SK-N-SH (cell line): ENCODE measurements around the gene IL17RC. TPM values are rescaled to one million over a fixed set of nuclear protein-coding genes. Genes with fewer than 3 reads are reported as not detected.
A peak's percentile ranks its signal among the peaks of the same experiment; 100 is the strongest.

Experiments used
- CTCF ChIA-PET: fragments of 300-600, 350-600 bp; formaldehyde crosslinking; extraction: SDS; loops from one replicate; lab custom pipeline; 2021; lab: Yijun Ruan, JAX
- POLR2A ChIA-PET: fragments of 350-600 bp; sonication (Branson Sonifier 250); formaldehyde crosslinking; extraction: SDS; loops from one replicate; lab custom pipeline; 2020; ENCODE audit warnings: antibody characterized with exemption, inconsistent platforms; lab: Yijun Ruan, JAX
- DNase-seq: peaks from one replicate; pipeline ENCODE4 v3.0.0; 2012
- H2AFZ ChIP-seq: fragments of 200-600 bp; sonication (generic); 2 replicates; pipeline ENCODE4 v1.8.1; 2016; ENCODE audit warnings: antibody characterized with exemption, mild to moderate bottlenecking, low read depth
- H3F3A ChIP-seq: fragments of 200-600 bp; sonication (generic); replicated peaks from 2 replicates; pipeline ENCODE3; 2016; ENCODE audit warnings: antibody characterized with exemption, mild to moderate bottlenecking; ENCODE audit not compliant: insufficient read depth
- H3K27ac ChIP-seq, 2 experiments: fragments of 200-500 bp in 1 of 2; fragments of 200-600 bp in 1 of 2; sonication (Bioruptor generic) in 1 of 2; sonication (generic), shearing (Covaris generic) in 1 of 2; 2 replicates each; pipeline versions ENCODE4 v1.5.1 to v1.6.1; 2014 to 2016; ENCODE audit warnings: low read depth in 2 of 2, inconsistent platforms in 1 of 2, low read length in 1 of 2, mild to moderate bottlenecking in 1 of 2, mixed read lengths in 1 of 2
- H3K27me3 ChIP-seq: fragments of 200-600 bp; sonication (generic), shearing (Covaris generic); 2 replicates; pipeline ENCODE4 v1.6.1; 2016; ENCODE audit warnings: mixed run types; ENCODE audit not compliant: insufficient read depth
- H3K36me3 ChIP-seq, 2 experiments: fragments of 200-500 bp in 1 of 2; fragments of 200-600 bp in 1 of 2; sonication (Bioruptor generic) in 1 of 2; sonication (generic) in 1 of 2; replicated peaks in 1 of 2; 2 replicates each; pipeline versions ENCODE3 to v1.5.1; 2014 to 2016; ENCODE audit warnings: low read length in 1 of 2, mild to moderate bottlenecking in 1 of 2; ENCODE audit not compliant: insufficient read depth in 2 of 2, control insufficient read depth in 1 of 2
- H3K4me1 ChIP-seq, 2 experiments: fragments of 200-500 bp in 1 of 2; fragments of 200-600 bp in 1 of 2; sonication (Bioruptor generic) in 1 of 2; sonication (generic), shearing (Covaris generic) in 1 of 2; 2 replicates each; pipeline versions ENCODE4 v1.5.1 to v1.6.1; 2014 to 2016; ENCODE audit warnings: low read depth in 1 of 2, low read length in 1 of 2, mixed run types in 1 of 2; ENCODE audit not compliant: insufficient read depth in 2 of 2, control insufficient read depth in 1 of 2
- H3K4me2 ChIP-seq: fragments of 200-600 bp; sonication (generic), shearing (Covaris generic); 2 replicates; pipeline ENCODE4 v1.6.1; 2017; ENCODE audit warnings: mixed run types
- H3K4me3 ChIP-seq, 2 experiments: fragments of 200-500 bp in 1 of 2; fragments of 200-600 bp in 1 of 2; sonication (Bioruptor generic) in 1 of 2; sonication (generic), shearing (Covaris generic) in 1 of 2; 2 replicates each; pipeline versions ENCODE4 v1.5.1 to v1.8.1; 2014 to 2016; ENCODE audit warnings: low read depth in 2 of 2, inconsistent platforms in 1 of 2, low read length in 1 of 2, mild to moderate bottlenecking in 1 of 2, mixed read lengths in 1 of 2, moderate library complexity in 1 of 2
- H3K79me2 ChIP-seq: fragments of 200-600 bp; sonication (generic); 2 replicates; pipeline ENCODE4 v1.8.1; 2017; ENCODE audit warnings: mild to moderate bottlenecking; ENCODE audit not compliant: insufficient read depth
- H3K9ac ChIP-seq: fragments of 200-600 bp; sonication (generic); 2 replicates; pipeline ENCODE4 v1.6.1; 2017; ENCODE audit warnings: mixed run types
- H3K9me2 ChIP-seq: fragments of 200-600 bp; sonication (generic); 2 replicates; pipeline ENCODE4 v1.6.1; 2017; ENCODE audit warnings: mixed run types
- H3K9me3 ChIP-seq: fragments of 200-600 bp; sonication (generic); 2 replicates; pipeline ENCODE4 v1.6.1; 2017; ENCODE audit warnings: mixed run types, mild to moderate bottlenecking, moderate library complexity
- H4K20me1 ChIP-seq: fragments of 200-600 bp; sonication (generic); 2 replicates; pipeline ENCODE4 v1.6.1; 2017; ENCODE audit warnings: mild to moderate bottlenecking, mixed run types; ENCODE audit not compliant: insufficient read depth
- ELF1 ChIP-seq: IDR thresholded peaks from 2 replicates; pipeline ENCODE4 v1.4.0; 2012
- FOXM1 ChIP-seq: IDR thresholded peaks from 2 replicates; pipeline ENCODE4 v1.4.0; 2012; ENCODE audit warnings: low read depth, mild to moderate bottlenecking
- GABPA ChIP-seq: IDR thresholded peaks from 2 replicates; pipeline ENCODE4 v1.4.0; 2012; ENCODE audit warnings: low read depth, mild to moderate bottlenecking
- JUND ChIP-seq: IDR thresholded peaks from 2 replicates; pipeline ENCODE4 v1.4.0; 2012
- NRF1 ChIP-seq: IDR thresholded peaks from 2 replicates; pipeline ENCODE4 v1.6.1; 2012; ENCODE audit warnings: low read depth, mild to moderate bottlenecking, low read length
- POLR2AphosphoS5 ChIP-seq: IDR thresholded peaks from 2 replicates; pipeline ENCODE4 v1.6.1; 2012; ENCODE audit warnings: low read depth, low read length
- RAD21 ChIP-seq: IDR thresholded peaks from 2 replicates; pipeline ENCODE4 v1.6.1; 2012; ENCODE audit warnings: mild to moderate bottlenecking, low read length
- RCOR1 ChIP-seq: fragments of 150-350 bp; IDR thresholded peaks from 2 replicates; pipeline ENCODE4 v1.6.1; 2017; ENCODE audit warnings: antibody characterized with exemption, low read length
- REST ChIP-seq: IDR thresholded peaks from 2 replicates; pipeline ENCODE4 v1.6.1; 2012; ENCODE audit warnings: mild to moderate bottlenecking, low read depth, low read length, moderate library complexity
- SMC3 ChIP-seq: IDR thresholded peaks from 2 replicates; pipeline ENCODE4 v1.6.1; 2012; ENCODE audit warnings: low read depth, low read length, improper control_type of control experiment
- YY1 ChIP-seq: IDR thresholded peaks from 2 replicates; pipeline ENCODE4 v1.4.0; 2012; ENCODE audit warnings: low read depth, mild to moderate bottlenecking
- WGBS: methylation state at CpG from one replicate; pipeline ENCODE4 v1.1.6; 2017; ENCODE audit warnings: low lambda C conversion rate; 5-methylcytosine and 5-hydroxymethylcytosine counted together
- polyA plus RNA-seq, 3 experiments: library from polyadenylated mRNA; depleted of rRNA; stranded (reverse); fragments of >200 nt; gene quantifications; 2 replicates each; pipeline ENCODE4 v1.2.3, GENCODE V29; 2012
- TF ChIP-seq, protein P1 (sequence below): IDR thresholded peaks from 2 replicates; pipeline ENCODE4; 2012
- TF ChIP-seq, protein P2 (sequence below): IDR thresholded peaks from 2 replicates; pipeline ENCODE4 v1.4.0; 2012; ENCODE audit warnings: low read depth, borderline replicate concordance

IL17RC gene
- polyA plus RNA-seq, 1 of the 3 experiments (the other 2 are of a cell fraction) = 17.3 TPM

GRCh38 chr3:9916346-9916733 lies 558 bp upstream of the IL17RC start:
- 77% methylated on average over 7 of the region's 7 CpGs for WGBS

DNA sequence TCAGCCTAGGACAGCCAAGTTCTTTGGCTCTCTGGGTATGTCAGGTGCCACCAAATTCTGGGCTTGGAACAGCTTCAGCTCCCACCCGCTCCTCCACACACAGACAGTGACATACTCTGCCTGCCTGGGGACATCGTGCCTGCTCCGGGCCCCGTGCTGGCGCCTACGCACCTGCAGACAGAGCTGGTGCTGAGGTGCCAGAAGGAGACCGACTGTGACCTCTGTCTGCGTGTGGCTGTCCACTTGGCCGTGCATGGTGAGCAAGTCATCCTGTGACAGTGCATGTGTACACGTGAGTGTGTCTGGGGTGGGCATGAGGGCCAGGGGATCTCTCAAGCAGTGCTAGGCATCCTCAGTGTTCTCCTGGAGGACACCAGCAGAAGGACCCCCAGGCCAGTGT lies 922 bp downstream of the IL17RC start:
- H3K9ac ChIP-seq = no peak overlapping the region
- H3K79me2 ChIP-seq = no peaks in the 10 kb centered on the region
- no peaks in the 10 kb centered on the region for H3K36me3 ChIP-seq
- no peaks in the 10 kb centered on the region for H3F3A ChIP-seq
- H3K27ac ChIP-seq = no peak overlapping the region
- TF ChIP-seq ELF1 (no peak), POLR2AphosphoS5 (no peak), GABPA (no peak), RCOR1 (no peak), SMC3 (no peak), YY1 (no peak), NRF1 (no peak), JUND (no peak), REST (no peak)
- TF ChIP-seq, protein P1, sequence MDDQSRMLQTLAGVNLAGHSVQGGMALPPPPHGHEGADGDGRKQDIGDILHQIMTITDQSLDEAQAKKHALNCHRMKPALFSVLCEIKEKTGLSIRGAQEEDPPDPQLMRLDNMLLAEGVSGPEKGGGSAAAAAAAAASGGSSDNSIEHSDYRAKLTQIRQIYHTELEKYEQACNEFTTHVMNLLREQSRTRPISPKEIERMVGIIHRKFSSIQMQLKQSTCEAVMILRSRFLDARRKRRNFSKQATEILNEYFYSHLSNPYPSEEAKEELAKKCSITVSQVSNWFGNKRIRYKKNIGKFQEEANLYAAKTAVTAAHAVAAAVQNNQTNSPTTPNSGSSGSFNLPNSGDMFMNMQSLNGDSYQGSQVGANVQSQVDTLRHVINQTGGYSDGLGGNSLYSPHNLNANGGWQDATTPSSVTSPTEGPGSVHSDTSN = no peak
- DNase-seq = no peak
- CTCF ChIA-PET = interaction anchor here (0.6 to 3.7 kb wide), 2 partner anchors 14 to 202 kb away, joined by 3 to 31 read pairs; partner anchors contain the start of gene CRELD1
- 96% methylated on average over 5 of the region's 10 CpGs for WGBS
- H2AFZ ChIP-seq = no peak overlapping the region
- H3K4me3 ChIP-seq = peak overlapping the region in 1 of 2 experiments; percentile 55; a peak in 1 of 4 replicates
- no peaks in the 10 kb centered on the region for H3K27me3 ChIP-seq
- POLR2A ChIA-PET = no interaction called here
- no peaks in the 10 kb centered on the region for H3K9me2 ChIP-seq
- H3K4me2 ChIP-seq = peak overlapping the region; percentile 86; the same call in 1 of the 2 replicates
- peaks cover 6 to 44% of the 10 kb centered on the region in 2 experiments; a peak in 3 of 4 replicates for H3K4me1 ChIP-seq
- no peaks in the 10 kb centered on the region for H3K9me3 ChIP-seq
- no peaks in the 10 kb centered on the region for H4K20me1 ChIP-seq

More at GRCh38 chr3:9916346-9916733, 558 bp upstream of the IL17RC start:
- ChIA-PET CTCF (interaction anchor here (1.5 to 3.7 kb wide), 2 partner anchors 10 to 16 kb away, joined by 5 to 31 read pairs; partner anchors contain the start of gene CRELD1), POLR2A (no interaction called here)
- H3K79me2 ChIP-seq = no peaks in the 10 kb centered on the region
- peak overlapping the region; percentile 44; the same call in 1 of the 2 replicates for H3K9ac ChIP-seq
- peak overlapping the region; percentile 86 for H3K4me2 ChIP-seq
- no peak for DNase-seq
- H2AFZ ChIP-seq = no peak overlapping the region
- no peaks in the 10 kb centered on the region for H4K20me1 ChIP-seq
- H3K27ac ChIP-seq = peak overlapping the region; percentile 36 to 55; a peak in 3 of 4 replicates
- H3K27me3 ChIP-seq = no peaks in the 10 kb centered on the region
- peak overlapping the region; percentile 48 to 55; a peak in 3 of 4 replicates for H3K4me3 ChIP-seq
- H3F3A ChIP-seq = peaks cover 6% of the 10 kb centered on the region
- H3K36me3 ChIP-seq = no peaks in the 10 kb centered on the region
- TF ChIP-seq RAD21 = no peak
- TF ChIP-seq, protein P2, sequence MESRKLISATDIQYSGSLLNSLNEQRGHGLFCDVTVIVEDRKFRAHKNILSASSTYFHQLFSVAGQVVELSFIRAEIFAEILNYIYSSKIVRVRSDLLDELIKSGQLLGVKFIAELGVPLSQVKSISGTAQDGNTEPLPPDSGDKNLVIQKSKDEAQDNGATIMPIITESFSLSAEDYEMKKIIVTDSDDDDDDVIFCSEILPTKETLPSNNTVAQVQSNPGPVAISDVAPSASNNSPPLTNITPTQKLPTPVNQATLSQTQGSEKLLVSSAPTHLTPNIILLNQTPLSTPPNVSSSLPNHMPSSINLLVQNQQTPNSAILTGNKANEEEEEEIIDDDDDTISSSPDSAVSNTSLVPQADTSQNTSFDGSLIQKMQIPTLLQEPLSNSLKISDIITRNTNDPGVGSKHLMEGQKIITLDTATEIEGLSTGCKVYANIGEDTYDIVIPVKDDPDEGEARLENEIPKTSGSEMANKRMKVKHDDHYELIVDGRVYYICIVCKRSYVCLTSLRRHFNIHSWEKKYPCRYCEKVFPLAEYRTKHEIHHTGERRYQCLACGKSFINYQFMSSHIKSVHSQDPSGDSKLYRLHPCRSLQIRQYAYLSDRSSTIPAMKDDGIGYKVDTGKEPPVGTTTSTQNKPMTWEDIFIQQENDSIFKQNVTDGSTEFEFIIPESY = no peak
- TF ChIP-seq FOXM1 = no peak
- H3K4me1 ChIP-seq = peaks cover 6 to 44% of the 10 kb centered on the region in 2 experiments; a peak in 3 of 4 replicates
- H3K9me3 ChIP-seq = no peaks in the 10 kb centered on the region
- no peaks in the 10 kb centered on the region for H3K9me2 ChIP-seq
